C4-2B (cell line): ENCODE results near the gene APP.

Experiments
- CTCF ChIP-seq: fragments of 450-650 bp; conservative IDR thresholded peaks from 2 replicates; pipeline ENCODE4 v1.5.1; 2017; ENCODE audit warnings: mild to moderate bottlenecking
- ZFX ChIP-seq: fragments of 450-650 bp; IDR thresholded peaks from 2 replicates; pipeline ENCODE4 v1.6.1; 2017

DNA sequence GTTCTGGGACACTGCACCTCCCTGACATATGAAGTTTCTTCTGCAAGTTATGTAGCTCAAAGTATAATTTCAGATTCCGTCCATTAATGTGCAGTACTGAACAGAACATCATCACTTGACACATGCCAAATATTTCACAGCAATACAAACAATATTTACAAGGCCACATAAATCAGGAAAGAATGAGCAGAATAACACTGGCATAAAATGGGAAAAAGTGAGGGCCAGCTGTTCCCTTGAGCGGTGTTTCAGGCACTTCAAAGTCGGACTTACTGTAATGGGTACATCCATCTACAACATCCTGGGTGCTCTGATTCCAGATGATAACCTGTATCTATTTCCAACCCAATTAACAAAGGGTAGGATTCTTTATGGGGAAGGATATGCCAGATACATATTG is 217.4 kb downstream of the APP start:
- TF ChIP-seq CTCF (no peak), ZFX (no peak)
